ENCODE results near the gene MMP7. TPM values are rescaled to one million over a fixed set of nuclear protein-coding genes. Genes with fewer than 3 reads are reported as not detected.

The MMP7 gene
- total and polyA plus RNA-seq, 2 of the 4 experiments (the other 2 are of a cell fraction) = not detected

DNA sequence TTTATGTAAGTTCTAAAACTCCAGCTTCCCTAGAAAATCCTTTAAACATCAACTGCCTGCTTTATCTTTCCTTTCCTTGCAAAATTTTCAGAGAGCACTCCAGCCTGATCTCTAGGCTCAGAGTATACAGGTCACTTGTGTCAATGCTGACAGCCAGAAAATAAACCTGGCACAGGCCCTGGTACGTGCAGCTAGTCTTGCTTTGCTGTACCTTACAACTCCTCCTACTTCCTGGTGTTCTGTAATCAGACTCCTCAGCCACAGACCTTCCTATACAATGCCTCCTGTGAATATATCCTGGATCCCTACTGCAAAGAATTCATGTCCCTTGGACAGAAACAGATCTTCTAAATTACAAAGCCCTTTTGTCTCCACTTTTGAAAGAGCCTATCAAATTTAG, 53.7 kb downstream of the MMP7 start:
- H2BK5ac ChIP-seq (ENCODE audit: low read depth, low read length, poor library complexity, severe bottlenecking) = no peak overlapping the region
- no peak overlapping the region for H2AK9ac ChIP-seq (replicated peaks; ENCODE audit: low read depth, low read length, poor library complexity)
- H3K56ac ChIP-seq (ENCODE audit: extremely low read depth, insufficient read depth, low read length) = no peak overlapping the region
- no TSS peak for BruUV-seq (replicated peaks)
- no peaks in the 10 kb centered on the region for H3K9me3 ChIP-seq (ENCODE audit: control insufficient read depth, insufficient read depth, low read length)
- H3K14ac ChIP-seq (replicated peaks; ENCODE audit: low read depth, low read length) = no peak overlapping the region
- TF ChIP-seq, protein P1, sequence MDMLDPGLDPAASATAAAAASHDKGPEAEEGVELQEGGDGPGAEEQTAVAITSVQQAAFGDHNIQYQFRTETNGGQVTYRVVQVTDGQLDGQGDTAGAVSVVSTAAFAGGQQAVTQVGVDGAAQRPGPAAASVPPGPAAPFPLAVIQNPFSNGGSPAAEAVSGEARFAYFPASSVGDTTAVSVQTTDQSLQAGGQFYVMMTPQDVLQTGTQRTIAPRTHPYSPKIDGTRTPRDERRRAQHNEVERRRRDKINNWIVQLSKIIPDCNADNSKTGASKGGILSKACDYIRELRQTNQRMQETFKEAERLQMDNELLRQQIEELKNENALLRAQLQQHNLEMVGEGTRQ (IDR thresholded peaks at IDR 0.05; ENCODE audit: low read depth, low read length) = no peak
- TF ChIP-seq SMC3 (IDR thresholded peaks at IDR 0.05; ENCODE audit: low read depth, low read length) = no peak
- no peak for TF ChIP-seq MAZ (IDR thresholded peaks at IDR 0.05; ENCODE audit: borderline replicate concordance, low read depth, low read length)
- TF ChIP-seq RFX5 (IDR thresholded peaks at IDR 0.05; ENCODE audit: low read depth, low read length) = no peak
- TF ChIP-seq NFE2L2 (IDR thresholded peaks at IDR 0.05; ENCODE audit: low read depth, low read length) = no peak
- no peak for TF ChIP-seq MAFK (IDR thresholded peaks at IDR 0.05; ENCODE audit: low read depth, low read length)
- no peak for TF ChIP-seq CEBPB (IDR thresholded peaks at IDR 0.05; ENCODE audit: low read depth, low read length)
- TF ChIP-seq FOS (IDR thresholded peaks at IDR 0.05; ENCODE audit: low read depth, low read length) = no peak
- no peak for TF ChIP-seq POLR2A (IDR thresholded peaks at IDR 0.05; ENCODE audit: low read depth, low read length)
- TF ChIP-seq RAD21 (IDR thresholded peaks at IDR 0.05; ENCODE audit: low read length) = no peak
- TF ChIP-seq, protein P2, sequence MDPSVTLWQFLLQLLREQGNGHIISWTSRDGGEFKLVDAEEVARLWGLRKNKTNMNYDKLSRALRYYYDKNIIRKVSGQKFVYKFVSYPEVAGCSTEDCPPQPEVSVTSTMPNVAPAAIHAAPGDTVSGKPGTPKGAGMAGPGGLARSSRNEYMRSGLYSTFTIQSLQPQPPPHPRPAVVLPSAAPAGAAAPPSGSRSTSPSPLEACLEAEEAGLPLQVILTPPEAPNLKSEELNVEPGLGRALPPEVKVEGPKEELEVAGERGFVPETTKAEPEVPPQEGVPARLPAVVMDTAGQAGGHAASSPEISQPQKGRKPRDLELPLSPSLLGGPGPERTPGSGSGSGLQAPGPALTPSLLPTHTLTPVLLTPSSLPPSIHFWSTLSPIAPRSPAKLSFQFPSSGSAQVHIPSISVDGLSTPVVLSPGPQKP (IDR thresholded peaks at IDR 0.05; ENCODE audit: borderline replicate concordance, low read depth, low read length) = no peak
- no peak for TF ChIP-seq CHD1 (IDR thresholded peaks at IDR 0.05; ENCODE audit: low read depth, low read length)
- TF ChIP-seq BHLHE40 (IDR thresholded peaks at IDR 0.05; ENCODE audit: low read depth, low read length) = no peak
- TF ChIP-seq RCOR1 (IDR thresholded peaks at IDR 0.05; ENCODE audit: insufficient replicate concordance, low read length) = no peak
- TF ChIP-seq, protein P3, sequence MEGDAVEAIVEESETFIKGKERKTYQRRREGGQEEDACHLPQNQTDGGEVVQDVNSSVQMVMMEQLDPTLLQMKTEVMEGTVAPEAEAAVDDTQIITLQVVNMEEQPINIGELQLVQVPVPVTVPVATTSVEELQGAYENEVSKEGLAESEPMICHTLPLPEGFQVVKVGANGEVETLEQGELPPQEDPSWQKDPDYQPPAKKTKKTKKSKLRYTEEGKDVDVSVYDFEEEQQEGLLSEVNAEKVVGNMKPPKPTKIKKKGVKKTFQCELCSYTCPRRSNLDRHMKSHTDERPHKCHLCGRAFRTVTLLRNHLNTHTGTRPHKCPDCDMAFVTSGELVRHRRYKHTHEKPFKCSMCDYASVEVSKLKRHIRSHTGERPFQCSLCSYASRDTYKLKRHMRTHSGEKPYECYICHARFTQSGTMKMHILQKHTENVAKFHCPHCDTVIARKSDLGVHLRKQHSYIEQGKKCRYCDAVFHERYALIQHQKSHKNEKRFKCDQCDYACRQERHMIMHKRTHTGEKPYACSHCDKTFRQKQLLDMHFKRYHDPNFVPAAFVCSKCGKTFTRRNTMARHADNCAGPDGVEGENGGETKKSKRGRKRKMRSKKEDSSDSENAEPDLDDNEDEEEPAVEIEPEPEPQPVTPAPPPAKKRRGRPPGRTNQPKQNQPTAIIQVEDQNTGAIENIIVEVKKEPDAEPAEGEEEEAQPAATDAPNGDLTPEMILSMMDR (conservative IDR thresholded peaks at IDR 0.05; ENCODE audit: low read depth, low read length) = no peak
- TF ChIP-seq MXI1 (IDR thresholded peaks at IDR 0.05; ENCODE audit: borderline replicate concordance, low read depth, low read length) = no peak
- ATAC-seq (ENCODE audit: low read depth) (no peak), DNase-seq (peak; percentile 22)
- H2AFZ ChIP-seq (replicated peaks; ENCODE audit: low read length, poor library complexity) = no peak overlapping the region
- H4K8ac ChIP-seq (ENCODE audit: low read depth in 2 of 2, low read length in 2 of 2) = no peak overlapping the region
- no peaks in the 10 kb centered on the region for H3K79me1 ChIP-seq (ENCODE audit: low read depth in 1 of 2, low read length in 2 of 2)
- CTCF ChIA-PET = interaction anchor here (1.1 kb wide), 1 partner anchor 15 kb away, joined by 3 read pairs; no protein-coding TSS in a partner anchor
- no peak overlapping the region for H2BK15ac ChIP-seq (ENCODE audit: low read depth, low read length)
- H4K20me1 ChIP-seq (ENCODE audit: insufficient read depth, low read length) = no peaks in the 10 kb centered on the region
- H4K5ac ChIP-seq (ENCODE audit: low read depth, low read length) = peak overlapping the region; percentile 75; the same call in 1 of the 2 replicates
- no peak overlapping the region for H2AK5ac ChIP-seq (ENCODE audit: low read depth, low read length)
- peaks cover 3% of the 10 kb centered on the region; the same call in 1 of the 2 replicates for H3K4me1 ChIP-seq (ENCODE audit: control insufficient read depth, insufficient read depth, low read length)
- intact Hi-C loops (cut with micrococcal nuclease) (no loop called here), in situ Hi-C loops (cut with MboI; ENCODE audit: low sequenced_read_pairs) (loop anchor here (25.0 kb wide), 1 partner anchor 1040 kb away; no protein-coding TSS in a partner anchor), dilution Hi-C loops (cut with HindIII; ENCODE audit: low sequenced_read_pairs, unreplicated experiment) (no loop called here)
- H3K4me3 ChIP-seq (ENCODE audit: insufficient read depth, low read depth, low read length) = no peak overlapping the region
- no peak overlapping the region for H3K4ac ChIP-seq (ENCODE audit: low read depth, low read length)
- no peaks in the 10 kb centered on the region for H3K36me3 ChIP-seq (ENCODE audit: control insufficient read depth, insufficient read depth, low read length)
- H3K9me1 ChIP-seq (ENCODE audit: insufficient read depth, low read length) = no peaks in the 10 kb centered on the region
- WGBS, 2 experiments (ENCODE audit: extremely low coverage in 2 of 2, insufficient read length in 1 of 2) = no CpG with 5 or more reads among the region's 1 CpG
- no peak overlapping the region for H2BK120ac ChIP-seq (ENCODE audit: low read depth, low read length)
- no peak overlapping the region for H4K91ac ChIP-seq (ENCODE audit: insufficient read depth, low read depth, low read length)
- no peak overlapping the region for H3K27ac ChIP-seq (ENCODE audit: insufficient read depth, low read length)
- no peaks in the 10 kb centered on the region for H3K27me3 ChIP-seq (ENCODE audit: control insufficient read depth, insufficient read depth, low read length)
- peak overlapping the region; percentile 57 for H3K18ac ChIP-seq (ENCODE audit: low read depth, low read length)
- H3K4me2 ChIP-seq (ENCODE audit: low read depth, low read length) = no peak overlapping the region
- no peak overlapping the region for H2BK20ac ChIP-seq (ENCODE audit: low read depth, low read length)
- H3K23ac ChIP-seq (ENCODE audit: low read depth, low read length) = no peak overlapping the region
- POLR2A ChIA-PET (ENCODE audit: unreplicated experiment) = no interaction called here
- no peak overlapping the region for H3K9ac ChIP-seq (ENCODE audit: low read depth, low read length)
